ENCODE measurements around the gene KRTAP4-6.

DNA sequence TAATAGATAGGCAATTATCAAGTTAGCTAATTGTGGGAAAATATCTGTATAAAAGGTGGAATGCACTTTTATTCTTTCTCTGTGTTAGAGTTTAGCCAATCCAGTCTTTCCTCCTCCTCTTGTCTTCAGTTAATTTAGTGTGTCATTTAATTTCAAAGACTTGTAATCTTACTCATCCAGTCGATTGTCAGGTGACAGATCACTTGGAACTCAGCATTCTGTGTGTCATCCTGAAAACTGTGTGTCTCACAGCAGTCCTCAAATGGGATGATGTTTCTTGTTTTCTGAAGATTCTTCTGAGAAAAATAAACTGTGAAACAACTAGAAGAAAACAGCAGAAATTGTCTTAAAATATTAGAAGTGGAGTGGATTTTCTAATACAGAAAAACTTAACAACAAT lies 44.7 kb upstream of the KRTAP4-6 start:
- TF ChIP-seq, protein P1, sequence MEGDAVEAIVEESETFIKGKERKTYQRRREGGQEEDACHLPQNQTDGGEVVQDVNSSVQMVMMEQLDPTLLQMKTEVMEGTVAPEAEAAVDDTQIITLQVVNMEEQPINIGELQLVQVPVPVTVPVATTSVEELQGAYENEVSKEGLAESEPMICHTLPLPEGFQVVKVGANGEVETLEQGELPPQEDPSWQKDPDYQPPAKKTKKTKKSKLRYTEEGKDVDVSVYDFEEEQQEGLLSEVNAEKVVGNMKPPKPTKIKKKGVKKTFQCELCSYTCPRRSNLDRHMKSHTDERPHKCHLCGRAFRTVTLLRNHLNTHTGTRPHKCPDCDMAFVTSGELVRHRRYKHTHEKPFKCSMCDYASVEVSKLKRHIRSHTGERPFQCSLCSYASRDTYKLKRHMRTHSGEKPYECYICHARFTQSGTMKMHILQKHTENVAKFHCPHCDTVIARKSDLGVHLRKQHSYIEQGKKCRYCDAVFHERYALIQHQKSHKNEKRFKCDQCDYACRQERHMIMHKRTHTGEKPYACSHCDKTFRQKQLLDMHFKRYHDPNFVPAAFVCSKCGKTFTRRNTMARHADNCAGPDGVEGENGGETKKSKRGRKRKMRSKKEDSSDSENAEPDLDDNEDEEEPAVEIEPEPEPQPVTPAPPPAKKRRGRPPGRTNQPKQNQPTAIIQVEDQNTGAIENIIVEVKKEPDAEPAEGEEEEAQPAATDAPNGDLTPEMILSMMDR (IDR thresholded peaks at IDR 0.05): no peak
- no peak for TF ChIP-seq POLR2A (IDR thresholded peaks at IDR 0.05)
